PFSK-1 (cell line): ENCODE data around the gene LTO1.

Experiments
- POLR2AphosphoS5 ChIP-seq: IDR thresholded peaks from 2 replicates; pipeline ENCODE4 v1.6.1; 2012; ENCODE audit warnings: low read depth, mild to moderate bottlenecking, control low read depth, low read length, moderate library complexity
- SIN3A ChIP-seq: IDR thresholded peaks from 2 replicates; pipeline ENCODE4 v1.6.1; 2012; ENCODE audit warnings: mild to moderate bottlenecking, low read length, moderate library complexity, borderline replicate concordance; ENCODE audit not compliant: insufficient read depth
- TAF1 ChIP-seq: IDR thresholded peaks from 2 replicates; pipeline ENCODE4 v1.6.1; 2012; ENCODE audit warnings: low read length, control low read depth, borderline replicate concordance; ENCODE audit not compliant: insufficient read depth

DNA sequence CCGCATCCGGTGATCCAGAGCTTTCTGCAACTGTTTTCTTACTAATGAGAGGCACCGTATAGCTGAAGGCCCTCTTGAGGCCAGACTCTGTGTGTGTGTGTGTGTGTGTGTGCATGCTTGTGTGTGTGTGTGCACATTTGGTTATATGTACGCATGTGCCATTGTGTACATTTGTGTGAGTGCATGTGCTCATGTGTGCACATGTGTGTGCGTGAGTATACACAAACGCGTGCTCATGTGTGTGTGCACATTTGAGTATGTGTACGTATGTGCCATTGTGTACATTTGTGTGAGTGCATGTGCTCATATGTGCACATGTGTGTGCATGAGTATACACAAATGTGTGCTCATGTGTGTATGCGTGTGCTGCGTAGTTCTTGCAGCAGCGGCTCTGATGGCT, 40.9 kb upstream of the LTO1 start:
- no peak for TF ChIP-seq SIN3A
- no peak for TF ChIP-seq POLR2AphosphoS5
- TF ChIP-seq TAF1 = no peak
